Measurements from ENCODE around the gene STAC.

- TF ChIP-seq CTCF (IDR thresholded peaks at IDR 0.05; ENCODE audit: low read depth, low read length, missing input control): no peak
- TF ChIP-seq EGR1 (IDR thresholded peaks at IDR 0.05; ENCODE audit: low read depth in 2 of 2): no peak
- TF ChIP-seq JUND (IDR thresholded peaks at IDR 0.05): no peak
- no peak for TF ChIP-seq ATF3 (IDR thresholded peaks at IDR 0.05)
- no peak for TF ChIP-seq SP1 (IDR thresholded peaks at IDR 0.05)
Observed at GRCh38 chr3:36562945-36563344, 182.6 kb downstream of the STAC start.
